Fibroblast of lung (primary cell): Measurements from ENCODE around the gene MMP8. TPM values are rescaled to one million over a fixed set of nuclear protein-coding genes. Genes with fewer than 3 reads are reported as not detected.
A peak's percentile ranks its signal among the peaks of the same experiment; 100 is the strongest.

ENCODE experiments used
- DNase-seq, 2 donors: peaks; one replicate each; pipeline versions ENCODE4 v3.0.0 to v3.0.0-alpha.2; 2010; ENCODE audit warnings: low read depth in 2 of 2
- H2AFZ ChIP-seq: 2 replicates; pipeline ENCODE4 v1.5.1; 2012; ENCODE audit warnings: low read length, control low read depth, inconsistent platforms
- H3K27ac ChIP-seq: 2 replicates; pipeline ENCODE4 v1.5.1; 2011; ENCODE audit warnings: low read length, control low read depth; ENCODE audit not compliant: insufficient read depth
- H3K27me3 ChIP-seq: 2 replicates; pipeline ENCODE4 v1.5.1; 2011; ENCODE audit warnings: mild to moderate bottlenecking, low read length; ENCODE audit not compliant: control insufficient read depth, insufficient read depth
- H3K36me3 ChIP-seq: 2 replicates; pipeline ENCODE4 v1.5.1; 2011; ENCODE audit warnings: low read length; ENCODE audit not compliant: control insufficient read depth, insufficient read depth
- H3K4me1 ChIP-seq: 2 replicates; pipeline ENCODE4 v1.5.1; 2011; ENCODE audit warnings: low read length; ENCODE audit not compliant: control insufficient read depth, insufficient read depth; ENCODE audit errors: extremely low read depth
- H3K4me2 ChIP-seq: 2 replicates; pipeline ENCODE4 v1.5.1; 2011; ENCODE audit warnings: low read length, control low read depth; ENCODE audit not compliant: insufficient read depth; ENCODE audit errors: extremely low read depth
- H3K4me3 ChIP-seq, 4 experiments: fragments of 200-600 bp in 1 of 4; sonication (generic) in 1 of 4; replicated peaks in 1 of 4; 2 replicates each; pipeline ENCODE4 v1.5.1; 2011 to 2016; ENCODE audit warnings: low read length in 4 of 4, low read depth in 3 of 4, mild to moderate bottlenecking in 3 of 4, control low read depth in 2 of 4, inconsistent platforms in 1 of 4, mixed read lengths in 1 of 4; ENCODE audit not compliant: insufficient read depth in 1 of 4; ENCODE audit errors: control extremely low read depth in 1 of 4
- H3K79me2 ChIP-seq: 2 replicates; pipeline ENCODE4 v1.5.1; 2012; ENCODE audit warnings: mild to moderate bottlenecking, low read length, inconsistent platforms; ENCODE audit not compliant: control insufficient read depth, insufficient read depth
- H3K9ac ChIP-seq: 2 replicates; pipeline ENCODE4 v1.5.1; 2011; ENCODE audit warnings: mild to moderate bottlenecking, low read length, control low read depth; ENCODE audit not compliant: insufficient read depth
- H3K9me3 ChIP-seq: 2 replicates; pipeline ENCODE4 v1.5.1; 2012; ENCODE audit warnings: low read depth, low read length; ENCODE audit not compliant: control insufficient read depth, insufficient read depth
- H4K20me1 ChIP-seq: 2 replicates; pipeline ENCODE4 v1.5.1; 2011; ENCODE audit warnings: low read length; ENCODE audit not compliant: control insufficient read depth, insufficient read depth; ENCODE audit errors: extremely low read depth
- EZH2 ChIP-seq: IDR thresholded peaks from 2 replicates; pipeline ENCODE4 v1.5.1; 2012; ENCODE audit warnings: low read length, control low read depth, mild to moderate bottlenecking; ENCODE audit errors: missing control alignments
- polyA plus RNA-seq, 2 donors: library from polyadenylated mRNA; depleted of rRNA in 1 of 2; stranded (reverse) in 1 of 2; unstranded in 1 of 2; fragments of >200 nt; gene quantifications; 2 replicates each; pipeline ENCODE4 v1.2.1, GENCODE V29; 2011 to 2012; ENCODE audit warnings: missing spikeins in 1 of 2
- total RNA-seq: library from RNA; depleted of rRNA; stranded (reverse); fragments of >200 nt; gene quantifications from 2 replicates; pipeline ENCODE4 v1.2.1, GENCODE V29; 2014
- TF ChIP-seq, protein P1 (sequence below), 2 donors: IDR thresholded peaks in 1 of 2; conservative IDR thresholded peaks in 1 of 2; 1 replicate in 1 of 2; 2 replicates in 1 of 2; pipeline ENCODE4 v1.5.1; 2011 to 2012; ENCODE audit warnings: low read length in 2 of 2, control low read depth in 1 of 2, inconsistent platforms in 1 of 2, low read depth in 1 of 2, mild to moderate bottlenecking in 1 of 2

The MMP8 gene
- total and polyA plus RNA-seq, 2 donors (not counting 1 experiment from before 2014, with no cell fraction given), result under 0.01 to 0.07 TPM

DNA sequence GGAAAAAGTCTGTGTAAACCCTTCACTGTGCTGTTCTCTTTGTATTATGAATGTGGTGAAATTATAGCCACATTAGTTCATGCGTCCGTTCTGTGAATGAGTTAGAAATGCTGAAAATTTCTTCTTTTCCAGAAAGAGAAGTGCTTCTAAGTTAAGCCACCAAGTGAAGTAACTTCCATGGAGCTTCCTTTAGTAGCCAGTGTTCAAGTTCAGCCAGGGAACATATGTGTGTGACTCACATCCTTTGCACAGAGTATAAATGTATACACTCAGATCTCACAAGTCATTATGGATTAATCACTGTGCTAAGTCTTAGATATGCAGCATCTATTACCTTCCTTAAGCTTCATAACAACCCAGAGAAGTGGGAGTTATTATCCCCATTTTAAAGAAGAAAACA, 3.1 kb upstream of the MMP8 start:
- no peak for TF ChIP-seq EZH2
- TF ChIP-seq, protein P1, sequence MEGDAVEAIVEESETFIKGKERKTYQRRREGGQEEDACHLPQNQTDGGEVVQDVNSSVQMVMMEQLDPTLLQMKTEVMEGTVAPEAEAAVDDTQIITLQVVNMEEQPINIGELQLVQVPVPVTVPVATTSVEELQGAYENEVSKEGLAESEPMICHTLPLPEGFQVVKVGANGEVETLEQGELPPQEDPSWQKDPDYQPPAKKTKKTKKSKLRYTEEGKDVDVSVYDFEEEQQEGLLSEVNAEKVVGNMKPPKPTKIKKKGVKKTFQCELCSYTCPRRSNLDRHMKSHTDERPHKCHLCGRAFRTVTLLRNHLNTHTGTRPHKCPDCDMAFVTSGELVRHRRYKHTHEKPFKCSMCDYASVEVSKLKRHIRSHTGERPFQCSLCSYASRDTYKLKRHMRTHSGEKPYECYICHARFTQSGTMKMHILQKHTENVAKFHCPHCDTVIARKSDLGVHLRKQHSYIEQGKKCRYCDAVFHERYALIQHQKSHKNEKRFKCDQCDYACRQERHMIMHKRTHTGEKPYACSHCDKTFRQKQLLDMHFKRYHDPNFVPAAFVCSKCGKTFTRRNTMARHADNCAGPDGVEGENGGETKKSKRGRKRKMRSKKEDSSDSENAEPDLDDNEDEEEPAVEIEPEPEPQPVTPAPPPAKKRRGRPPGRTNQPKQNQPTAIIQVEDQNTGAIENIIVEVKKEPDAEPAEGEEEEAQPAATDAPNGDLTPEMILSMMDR (conservative IDR thresholded peaks at IDR 0.05 in 1 of 2, IDR thresholded peaks at IDR 0.05 in 1 of 2; ENCODE audit: low read depth in 1 of 2, low read length in 2 of 2), result no peak

DNA sequence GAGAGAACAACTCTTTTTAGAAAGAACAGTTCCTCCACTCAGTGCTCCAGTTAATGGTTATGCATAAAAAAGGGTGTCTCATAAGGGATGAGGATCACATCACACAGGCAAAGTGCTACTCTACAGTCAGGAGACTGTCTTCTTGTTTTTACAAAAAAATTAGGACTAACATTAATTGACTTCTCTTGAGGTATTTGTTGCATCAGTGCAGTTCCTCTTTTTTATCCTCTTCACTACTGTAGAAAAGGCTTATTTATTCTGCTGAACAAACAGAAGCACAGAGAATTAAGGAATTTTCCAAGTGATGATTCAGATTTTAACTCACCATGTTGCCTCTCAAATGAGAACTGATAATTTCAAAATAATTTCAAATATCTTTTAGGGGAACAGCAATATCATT, 1.9 kb downstream of the MMP8 start:
- no peak for DNase-seq
- Histone ChIP-seq H3K9me3 (no peaks in the 10 kb centered on the region), H3K79me2 (no peaks in the 10 kb centered on the region), H3K4me3 (no peak overlapping the region), H3K4me1 (peaks cover under 1% of the 10 kb centered on the region), H3K27me3 (no peaks in the 10 kb centered on the region), H3K27ac (no peak overlapping the region), H3K4me2 (no peak overlapping the region), H3K9ac (no peak overlapping the region), H2AFZ (no peak overlapping the region), H4K20me1 (no peaks in the 10 kb centered on the region), H3K36me3 (no peaks in the 10 kb centered on the region)
- no peak for TF ChIP-seq EZH2
- TF ChIP-seq, protein P1 (conservative IDR thresholded peaks at IDR 0.05 in 1 of 2, IDR thresholded peaks at IDR 0.05 in 1 of 2; ENCODE audit: low read depth in 1 of 2, low read length in 2 of 2), result no peak

More for the DNA sequence above, 3.1 kb upstream of the MMP8 start:
- peaks cover 12% of the 10 kb centered on the region for H3K4me1 ChIP-seq
- no peaks in the 10 kb centered on the region for H3K79me2 ChIP-seq
- H3K27me3 ChIP-seq, result no peaks in the 10 kb centered on the region
- DNase-seq, result peak; percentile 80 to 88
- no peaks in the 10 kb centered on the region for H3K9me3 ChIP-seq
- no peak overlapping the region for H2AFZ ChIP-seq
- H3K36me3 ChIP-seq, result no peaks in the 10 kb centered on the region
- no peak overlapping the region for H3K9ac ChIP-seq
- H3K27ac ChIP-seq, result peak overlapping the region; percentile 40
- H3K4me2 ChIP-seq, result peak overlapping the region; percentile 15
- H3K4me3 ChIP-seq, result no peak overlapping the region
- no peaks in the 10 kb centered on the region for H4K20me1 ChIP-seq

DNA sequence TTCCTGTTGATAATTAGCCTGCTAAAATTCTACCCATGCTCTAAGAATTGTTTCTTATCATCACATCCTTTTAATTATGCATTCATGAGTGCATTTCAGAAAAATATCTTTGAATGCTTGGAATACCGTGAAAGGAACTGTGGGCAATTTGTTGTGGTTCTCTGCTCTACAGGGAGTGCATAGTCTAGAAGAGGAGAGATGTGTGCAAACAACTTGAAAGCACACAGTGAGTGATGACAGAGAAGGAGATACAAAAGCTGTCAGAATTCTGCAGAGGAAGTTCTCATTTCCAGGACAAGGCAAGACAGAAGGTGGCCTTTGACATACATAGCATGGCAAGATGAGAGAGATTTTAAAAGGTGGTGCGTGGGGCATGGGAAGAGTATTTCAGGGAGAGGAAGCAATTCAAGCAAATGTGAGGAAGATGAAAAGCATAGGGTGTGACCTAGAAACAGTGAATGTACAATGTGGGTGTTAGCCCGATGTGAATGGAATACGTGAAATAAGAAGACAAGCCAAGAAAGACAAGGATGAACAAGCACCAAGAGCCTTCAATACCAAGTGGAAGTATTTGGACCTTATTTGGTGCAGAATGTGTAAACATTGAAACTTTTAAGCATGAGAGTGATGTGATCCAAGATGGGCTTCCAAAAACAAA, 5.0 kb downstream of the MMP8 start:
- Histone ChIP-seq H3K36me3 (no peaks in the 10 kb centered on the region), H3K27ac (no peak overlapping the region), H3K4me1 (no peaks in the 10 kb centered on the region), H3K4me2 (no peak overlapping the region), H4K20me1 (no peaks in the 10 kb centered on the region), H3K9me3 (no peaks in the 10 kb centered on the region), H3K9ac (no peak overlapping the region), H3K27me3 (no peaks in the 10 kb centered on the region), H2AFZ (no peak overlapping the region), H3K4me3 (no peak overlapping the region), H3K79me2 (no peaks in the 10 kb centered on the region)
- DNase-seq, result peak in 1 of 2 donors; percentile 27
- TF ChIP-seq EZH2, result no peak
- TF ChIP-seq, protein P1 (conservative IDR thresholded peaks at IDR 0.05 in 1 of 2, IDR thresholded peaks at IDR 0.05 in 1 of 2; ENCODE audit: low read depth in 1 of 2, low read length in 2 of 2), result no peak
